G401 (cell line): Measurements from ENCODE around the gene ASB16. TPM values are rescaled to one million over a fixed set of nuclear protein-coding genes. Genes with fewer than 3 reads are reported as not detected.

ENCODE experiments used
- DNase-seq: peaks from one replicate; pipeline ENCODE4 v3.0.0-alpha.2; 2015; ENCODE audit warnings: low spot score
- in situ Hi-C: cut with HindIII; loops from 2 replicates; pipeline ENCODE4 v1.10.0; 2016; ENCODE audit warnings: low sequenced_read_pairs, mixed read lengths
- total RNA-seq: library from RNA; depleted of rRNA; stranded (reverse); fragments of >200 nt; shearing (Covaris generic); gene quantifications from 2 replicates; pipeline ENCODE4 v1.2.3, GENCODE V29; 2014; rRNA removed

The ASB16 gene
- total RNA-seq, 1 experiment from 2014 or later, result not detected

DNA sequence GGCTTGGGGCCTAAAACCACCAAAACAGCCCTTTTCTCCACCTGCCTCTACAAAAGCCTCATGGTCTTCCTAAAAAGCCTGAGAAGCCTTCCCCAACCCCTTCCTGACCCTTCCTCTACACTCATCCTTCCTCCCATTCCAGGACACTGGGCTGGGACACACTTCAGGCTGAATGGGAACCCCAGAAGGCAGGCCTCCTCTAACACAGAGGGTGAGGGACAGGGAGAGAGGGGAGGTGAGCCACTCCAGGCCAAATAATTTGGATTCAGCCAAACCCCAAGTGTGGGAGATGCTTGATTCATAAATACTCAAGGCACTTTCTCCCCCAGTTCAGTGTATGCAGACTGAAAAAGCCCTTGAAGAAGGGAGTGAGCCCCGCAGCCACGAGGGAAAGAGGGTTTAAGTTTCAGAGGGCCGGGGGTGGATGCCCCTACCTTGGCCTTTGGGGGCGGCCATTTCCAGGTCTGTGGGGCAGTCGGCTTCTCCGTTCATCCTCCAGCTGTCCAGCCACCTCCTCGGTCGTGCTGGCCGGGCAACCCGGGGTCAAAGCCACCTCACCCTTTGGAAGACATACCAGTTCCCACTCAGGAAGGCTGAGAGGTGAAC, 47.3 kb downstream of the ASB16 start:
- in situ Hi-C loops, result no loop called here

DNA sequence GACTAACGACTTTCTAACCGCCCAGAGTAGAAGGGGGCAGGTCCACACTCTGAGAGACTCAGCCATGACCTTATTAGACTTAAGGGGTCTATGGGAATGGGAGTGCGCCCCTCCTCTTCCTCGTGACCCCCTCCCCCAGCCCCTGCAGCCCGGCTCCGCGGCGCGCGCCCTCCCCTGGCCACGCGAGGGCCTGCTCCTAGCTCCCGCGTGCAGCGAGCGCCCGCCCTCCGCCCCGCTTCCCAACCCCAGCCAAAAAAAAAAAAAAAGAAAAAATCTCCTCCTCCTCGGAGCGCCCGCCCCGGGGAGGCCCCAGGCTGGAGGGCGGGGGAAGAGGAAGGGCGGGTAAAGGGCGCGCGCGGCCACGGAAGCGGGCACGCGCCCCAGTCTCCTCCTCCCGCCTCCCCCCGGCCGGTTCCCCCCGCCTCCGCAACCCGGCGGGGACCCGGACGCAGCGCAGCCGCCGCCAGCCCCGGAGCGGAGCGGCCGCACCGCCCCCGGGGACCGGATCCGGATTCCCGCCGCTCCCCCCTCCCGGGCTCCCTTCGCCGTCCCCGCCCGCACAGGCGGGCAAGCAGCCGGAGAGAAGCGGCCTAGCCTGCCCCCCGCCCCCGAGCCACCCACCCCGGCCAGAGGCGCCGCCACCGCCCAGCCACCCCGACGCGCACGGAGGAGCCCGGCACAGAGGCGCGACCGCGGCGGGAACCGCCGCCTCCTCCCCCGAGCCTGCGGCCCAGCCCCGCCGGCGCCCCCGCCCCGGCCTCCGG, 48.0 kb downstream of the ASB16 start:
- in situ Hi-C loops, result no loop called here
- DNase-seq, result peak; percentile 90

More for the DNA sequence above, 47.3 kb downstream of the ASB16 start:
- no peak for DNase-seq

DNA sequence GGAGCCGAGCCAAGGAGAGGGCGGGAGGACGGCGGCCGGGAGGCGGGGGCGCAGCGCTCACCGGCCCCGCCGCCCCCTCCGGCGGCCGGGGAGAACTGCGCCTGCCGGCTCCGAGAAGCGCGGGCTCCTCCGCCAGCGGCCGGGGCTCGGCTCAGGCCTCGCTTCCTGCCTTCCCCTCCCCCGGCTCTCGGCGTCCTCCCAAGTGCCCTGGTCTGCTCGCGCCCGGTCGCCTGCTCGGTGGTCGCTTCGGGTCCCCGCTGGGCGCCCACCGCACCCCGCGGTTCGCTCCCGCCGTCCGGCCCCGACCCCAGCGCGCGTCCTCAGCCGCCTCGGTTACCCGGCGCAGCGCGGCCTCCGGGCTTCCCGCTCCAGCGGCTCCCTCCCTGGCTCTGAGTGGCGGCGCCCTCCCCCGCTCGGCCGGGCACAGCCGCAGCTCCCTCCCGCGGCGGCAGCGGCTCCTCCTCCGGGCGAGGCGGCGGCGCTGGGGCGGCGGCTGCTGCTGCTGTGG, 48.7 kb downstream of the ASB16 start:
- DNase-seq, result peak; percentile 48
- in situ Hi-C loops, result no loop called here

DNA sequence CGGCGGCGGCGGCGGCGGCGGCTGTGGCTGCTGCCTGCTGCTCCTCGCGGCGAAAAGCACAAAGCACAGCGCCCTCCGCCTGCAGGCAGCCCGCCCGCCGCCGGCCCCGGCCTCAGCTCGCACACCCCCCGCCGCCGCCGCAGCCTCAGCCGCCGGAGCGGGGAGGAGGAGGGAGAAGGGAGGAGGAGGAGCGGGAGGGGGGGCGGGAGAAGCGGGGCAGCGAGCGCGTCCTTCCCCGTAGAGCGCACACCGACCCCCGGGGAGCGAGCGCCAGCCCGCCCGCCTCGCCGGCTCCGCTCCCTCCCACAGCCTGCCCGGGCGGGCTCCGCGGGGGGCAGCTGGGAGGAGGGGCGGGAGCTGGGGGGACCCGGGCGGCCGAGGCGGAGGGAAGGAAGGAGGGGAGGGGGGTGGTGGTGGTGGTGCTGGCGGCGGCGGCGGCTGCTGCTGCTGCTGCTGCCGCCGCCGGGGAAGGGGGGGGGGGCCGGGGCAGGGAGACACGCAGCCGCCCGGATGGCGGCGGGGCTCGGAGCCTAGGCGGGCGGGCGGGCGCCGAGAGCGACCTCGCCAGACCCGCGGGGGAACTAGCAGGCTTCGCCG, 49.2 kb downstream of the ASB16 start, which contains the start of gene UBTF:
TSS of gene UBTF (minus strand) at position 60 of the 597 bp plus-strand sequence. CDS start 1,446 bp downstream, outside the sequence.
- in situ Hi-C loops, result no loop called here
- DNase-seq, result peak; percentile 60

DNA sequence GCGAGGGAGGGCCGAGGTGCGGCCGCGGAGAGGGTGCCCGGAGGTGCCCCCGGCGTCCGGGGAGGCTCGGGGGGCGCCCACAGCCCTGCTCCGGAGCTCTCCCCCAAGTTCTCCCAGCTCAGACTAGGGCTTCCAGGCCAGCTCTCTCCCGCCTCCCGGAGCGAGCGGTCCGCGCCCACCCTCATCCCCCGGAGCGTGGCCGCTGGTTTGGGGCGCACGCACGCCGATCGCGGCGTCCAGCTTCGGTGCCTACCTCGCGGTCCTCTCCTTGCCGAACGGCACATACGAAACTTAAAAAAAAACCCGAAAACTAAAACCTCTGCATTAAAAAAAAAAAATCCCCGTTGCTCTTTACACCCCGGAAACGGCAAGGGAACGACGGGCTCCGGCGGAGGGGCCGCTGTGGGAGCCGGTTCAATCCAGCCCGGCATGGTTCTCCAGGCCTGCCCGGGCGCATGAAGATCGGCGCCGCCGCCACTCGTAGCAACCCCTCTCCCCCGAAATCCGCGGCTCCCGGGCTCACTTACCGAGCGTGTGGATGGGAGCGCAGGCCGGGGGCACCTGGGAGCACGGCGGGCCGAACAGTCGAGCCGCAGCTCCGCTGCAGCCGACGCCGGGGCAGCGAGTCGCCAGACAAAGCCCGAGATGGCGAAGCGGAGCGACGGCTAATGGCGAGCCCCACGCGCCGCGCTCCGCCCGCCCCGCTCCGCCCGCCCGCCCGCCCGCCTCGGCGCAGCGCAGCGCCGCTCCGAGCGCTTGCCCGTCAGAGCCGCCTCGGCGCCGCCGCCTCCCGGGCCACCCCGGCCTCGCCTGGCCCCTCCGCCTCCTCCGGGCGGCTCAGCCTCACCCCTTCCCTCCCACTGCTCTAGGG, 49.9 kb downstream of the ASB16 start:
- in situ Hi-C loops, result no loop called here
- peak; percentile 57 for DNase-seq

DNA sequence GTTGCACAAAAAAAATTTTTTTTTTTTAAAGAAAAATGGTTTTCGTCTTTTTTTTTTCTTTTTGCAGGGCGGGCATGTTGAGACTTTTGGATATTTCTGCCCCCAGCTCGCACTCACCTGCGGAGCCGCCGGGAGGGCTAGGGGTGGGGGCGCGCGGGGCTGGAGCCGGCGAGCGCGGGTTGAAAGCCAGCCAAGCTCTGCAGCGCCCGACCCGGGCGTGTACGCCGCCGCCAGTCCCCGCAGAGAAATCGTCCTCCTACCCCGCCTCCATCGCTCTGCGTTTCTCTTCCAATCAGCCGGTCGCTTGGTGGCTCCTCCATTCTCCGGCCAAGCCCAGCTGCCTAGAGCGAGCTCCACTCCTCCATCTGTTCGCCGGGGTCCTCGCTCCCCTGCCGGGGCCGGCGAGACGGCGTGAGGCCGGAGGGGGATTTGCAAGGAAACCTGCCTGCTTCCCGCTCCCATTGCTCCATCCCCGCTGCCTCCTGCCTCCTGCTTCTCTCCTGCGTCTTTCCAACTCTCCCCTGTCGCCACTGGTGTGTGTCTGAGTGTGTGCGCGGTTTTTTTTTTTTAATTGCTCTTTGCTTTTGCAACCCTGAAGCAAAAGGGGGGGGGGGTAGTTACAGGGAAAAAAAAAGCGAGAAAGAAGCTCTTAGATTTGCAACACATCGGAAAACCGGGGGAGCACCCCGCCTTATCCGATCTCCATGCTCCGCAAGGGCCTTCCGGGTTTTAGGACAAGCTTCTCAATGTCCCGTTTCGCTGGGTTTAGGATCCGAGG, 50.8 kb downstream of the ASB16 start:
- DNase-seq, result peak; percentile 87
- in situ Hi-C loops, result no loop called here

DNA sequence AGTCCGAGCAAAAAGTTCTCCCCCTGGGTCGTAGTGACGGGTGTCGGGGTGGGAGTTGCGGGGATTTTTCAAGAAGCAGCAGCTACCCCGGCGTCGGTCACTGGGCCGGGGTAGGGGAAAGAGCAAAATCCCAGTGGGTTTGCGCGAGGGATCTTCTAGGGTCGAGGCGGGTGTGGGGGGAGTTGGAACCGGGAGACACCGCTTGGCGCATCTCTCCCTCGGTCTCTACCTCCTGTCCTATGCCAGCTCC, 51.3 kb downstream of the ASB16 start:
- in situ Hi-C loops, result no loop called here
- DNase-seq, result no peak

DNA sequence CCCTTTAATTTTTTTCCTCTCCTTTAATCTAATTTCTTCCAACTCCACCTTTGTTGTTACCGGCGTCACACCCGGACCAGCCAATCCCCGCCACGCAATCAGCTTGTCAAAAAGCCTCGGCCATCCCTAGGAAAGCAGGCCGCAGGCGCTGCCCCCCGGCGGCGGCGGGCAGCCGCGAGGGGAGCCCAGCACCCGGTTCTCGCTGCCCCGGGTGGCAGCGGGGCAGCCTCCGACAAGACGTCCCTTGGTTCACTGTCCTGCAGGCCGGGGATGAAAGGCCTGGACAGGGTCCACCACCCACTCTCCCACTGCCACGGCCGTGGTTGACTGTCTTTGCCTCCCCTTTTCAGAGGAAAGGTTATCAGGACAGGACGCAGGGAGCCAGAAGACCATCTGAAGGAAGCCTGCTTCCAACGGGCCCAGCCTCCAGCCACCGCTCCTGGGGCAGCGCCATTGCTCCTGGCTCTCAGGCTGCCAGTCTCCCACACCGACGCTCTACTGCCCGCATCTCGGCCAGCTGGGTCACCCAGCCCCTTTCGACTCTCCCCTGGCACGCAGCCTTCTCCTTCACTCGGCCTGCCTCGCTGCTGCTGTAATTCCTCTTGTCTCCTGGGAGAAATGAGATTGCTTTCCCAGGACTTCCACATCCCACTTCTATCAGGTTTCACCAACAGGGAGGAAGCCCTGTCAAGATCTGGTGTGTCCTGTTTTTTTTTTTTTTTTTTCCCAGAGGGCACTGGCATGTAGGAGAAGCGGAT, 51.8 kb downstream of the ASB16 start:
- in situ Hi-C loops, result no loop called here
- DNase-seq, result peak; percentile 93

DNA sequence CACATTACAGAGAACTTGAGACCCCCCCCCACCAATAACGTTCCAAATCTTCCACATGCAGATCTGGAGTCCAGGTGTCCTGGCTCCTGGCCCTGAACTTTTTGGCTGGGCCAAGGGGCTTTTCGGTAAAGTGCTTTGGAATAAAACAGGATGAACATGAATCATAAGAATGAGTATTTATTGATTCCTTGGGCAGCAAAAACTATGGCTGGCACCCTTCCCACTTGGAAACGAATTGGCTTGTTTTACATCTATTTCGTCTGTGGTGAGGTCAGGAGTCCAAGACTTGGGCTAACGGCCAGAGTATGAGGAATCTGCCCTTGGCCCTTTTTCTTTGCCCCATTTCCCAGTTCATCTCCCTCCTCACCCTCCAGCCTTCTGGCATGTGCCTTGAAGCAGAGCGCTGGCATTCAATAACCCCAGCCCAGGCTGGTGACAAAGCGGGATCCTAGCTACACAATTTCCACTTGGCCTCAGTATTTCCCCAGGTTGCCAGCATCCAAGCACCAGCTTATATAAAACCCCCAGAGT, 53.1 kb downstream of the ASB16 start:
- peak; percentile 77 for DNase-seq
- in situ Hi-C loops, result no loop called here

Other genes with a start within 250 kb of the ASB16 start
- gene PPY, start 228.2 kb upstream of the ASB16 start, total RNA-seq, result not detected in 2 replicates
- gene PYY, start 216.8 kb upstream of the ASB16 start, total RNA-seq, result not detected in 2 replicates
- 2.5 and 4.7 TPM in 2 replicates for gene NAGS, start 166.1 kb upstream of the ASB16 start, total RNA-seq
- gene TMEM101, start 155.7 kb upstream of the ASB16 start, total RNA-seq, result 53.3 and 63.2 TPM in 2 replicates
- gene LSM12, start 104.0 kb upstream of the ASB16 start, total RNA-seq, result 93.5 and 116 TPM in 2 replicates
- 18.6 and 23.2 TPM in 2 replicates for gene G6PC3, start 100.0 kb upstream of the ASB16 start, total RNA-seq
- gene HDAC5, start 47.1 kb upstream of the ASB16 start, total RNA-seq, result 65.5 and 70.6 TPM in 2 replicates
- gene HROB, start 28.8 kb upstream of the ASB16 start, total RNA-seq, result 7.6 and 9.9 TPM in 2 replicates
- gene TMUB2, start 16.3 kb downstream of the ASB16 start, total RNA-seq, result 27.1 and 34.5 TPM in 2 replicates
- 53.8 and 68.3 TPM in 2 replicates for gene ATXN7L3, start 29.2 kb downstream of the ASB16 start, total RNA-seq
- gene UBTF, start 49.0 kb downstream of the ASB16 start, total RNA-seq, result 81.4 and 110 TPM in 2 replicates
- not detected in 2 replicates for gene SLC4A1, start 97.4 kb downstream of the ASB16 start, total RNA-seq
- 3.4 and 3.8 TPM in 2 replicates for gene RUNDC3A, start 137.9 kb downstream of the ASB16 start, total RNA-seq
- 335 and 340 TPM in 2 replicates for gene SLC25A39, start 154.1 kb downstream of the ASB16 start, total RNA-seq
- gene GRN, start 174.6 kb downstream of the ASB16 start, total RNA-seq, result 243 and 344 TPM in 2 replicates
- 22.2 and 23.6 TPM in 2 replicates for gene FAM171A2, start 193.1 kb downstream of the ASB16 start, total RNA-seq
- gene ITGA2B, start 218.9 kb downstream of the ASB16 start, total RNA-seq, result 0.17 TPM in 1 of 2 replicates, not detected in the other